GM06990 (cell line): ENCODE data around the gene BTAF1.

Experiments used
- DNase-seq: peaks from one replicate; pipeline ENCODE4 v3.0.0-alpha.2; 2011; ENCODE audit not compliant: insufficient read length; ENCODE audit errors: extremely low read depth
- H3K27me3 ChIP-seq: replicated peaks from 2 replicates; pipeline ENCODE4 v1.6.0; 2011; ENCODE audit warnings: low read length; ENCODE audit not compliant: control insufficient read depth, insufficient read depth
- H3K36me3 ChIP-seq: 2 replicates; pipeline ENCODE4 v1.5.1; 2011; ENCODE audit warnings: low read length; ENCODE audit not compliant: control insufficient read depth, insufficient read depth
- H3K4me3 ChIP-seq: replicated peaks from 2 replicates; pipeline ENCODE4 v1.5.1; 2011; ENCODE audit warnings: low read depth, mild to moderate bottlenecking, control low read depth, low read length
- CTCF ChIP-seq: IDR thresholded peaks from 2 replicates; pipeline ENCODE4 v1.5.1; 2011; ENCODE audit warnings: low read length, control low read depth, mild to moderate bottlenecking, inconsistent platforms; ENCODE audit not compliant: insufficient read depth, poor library complexity, severe bottlenecking

BTAF1 gene

GRCh38 chr10:91987397-91988037, 63.9 kb downstream of the BTAF1 start:
- peaks cover 4% of the 10 kb centered on the region for H3K36me3 ChIP-seq
- no peak overlapping the region for H3K4me3 ChIP-seq
- TF ChIP-seq CTCF: no peak
- DNase-seq: no peak
- H3K27me3 ChIP-seq: no peaks in the 10 kb centered on the region

GRCh38 chr10:91992031-91992430, 68.5 kb downstream of the BTAF1 start:
- no peak overlapping the region for H3K4me3 ChIP-seq
- TF ChIP-seq CTCF: no peak
- no peak for DNase-seq
- peaks cover 3% of the 10 kb centered on the region for H3K36me3 ChIP-seq
- no peaks in the 10 kb centered on the region for H3K27me3 ChIP-seq

GRCh38 chr10:91996266-91996665, 72.7 kb downstream of the BTAF1 start:
- Histone ChIP-seq H3K36me3 (peaks cover 5% of the 10 kb centered on the region), H3K27me3 (no peaks in the 10 kb centered on the region), H3K4me3 (no peak overlapping the region)
- TF ChIP-seq CTCF: no peak
- DNase-seq: no peak

GRCh38 chr10:92001581-92001980, 78.0 kb downstream of the BTAF1 start:
- no peak for TF ChIP-seq CTCF
- no peak for DNase-seq
- Histone ChIP-seq H3K36me3 (peaks cover 2% of the 10 kb centered on the region), H3K4me3 (no peak overlapping the region), H3K27me3 (no peaks in the 10 kb centered on the region)

- H3K36me3 ChIP-seq: peaks cover 2% of the 10 kb centered on the region
- DNase-seq: no peak
- no peak for TF ChIP-seq CTCF
- no peaks in the 10 kb centered on the region for H3K27me3 ChIP-seq
- no peak overlapping the region for H3K4me3 ChIP-seq
These were observed 78.4 kb downstream of the BTAF1 start for GRCh38 chr10:92001995-92002394.

GRCh38 chr10:92003258-92003657, 79.7 kb downstream of the BTAF1 start:
- no peak for TF ChIP-seq CTCF
- H3K4me3 ChIP-seq: no peak overlapping the region
- H3K27me3 ChIP-seq: no peaks in the 10 kb centered on the region
- H3K36me3 ChIP-seq: peaks cover 2% of the 10 kb centered on the region
- DNase-seq: no peak
